K562 (cell line): ENCODE measurements around the gene OBSCN. TPM values are rescaled to one million over a fixed set of nuclear protein-coding genes. Genes with fewer than 3 reads are reported as not detected.
A peak's percentile ranks its signal among the peaks of the same experiment; 100 is the strongest.

Experiments used
- ATAC-seq: fragments of 200-7000 bp; cut with Tn5 transposase; 3 replicates; pipeline ENCODE4 v1.9.1; 2020; ENCODE audit warnings: moderate library complexity
- BruUV-seq: library from RNA; stranded (reverse); fragments of 400-500 nt; replicated peaks from 2 replicates; lab custom pipeline; 2021; lab: Mats Ljungman, UMichigan
- CTCF ChIA-PET: fragments of 300-600 bp; formaldehyde crosslinking; extraction: SDS; loops from one replicate; lab custom pipeline; 2021; ENCODE audit warnings: low intra/inter-chr PET ratio; lab: Yijun Ruan, JAX
- POLR2A ChIA-PET: fragments of 300-600, 350-650 bp; sonication (Branson Sonifier 250); formaldehyde crosslinking; extraction: SDS; loops from one replicate; lab custom pipeline; 2021; ENCODE audit warnings: antibody characterized with exemption, inconsistent platforms; lab: Yijun Ruan, JAX
- DNase-seq, 4 experiments: peaks; one replicate each; pipeline versions ENCODE4 v3.0.0 to v3.0.0-alpha.2; 2011 to 2018; ENCODE audit warnings: low spot score in 3 of 4, mixed read lengths in 3 of 4; ENCODE audit errors: extremely low read depth in 1 of 4
- FAIRE-seq: peaks from 2 replicates; lab custom pipeline; 2011; peaks lifted over from hg19 to GRCh38; lab: Jason Lieb, UNC
- H2AFZ ChIP-seq: 2 replicates; pipeline ENCODE4 v1.6.0; 2011; ENCODE audit warnings: low read depth, low read length, control low read depth, inconsistent platforms
- H3K27ac ChIP-seq: fragments of 200-600 bp; 3 replicates; pipeline ENCODE4 v1.8.0; 2011; ENCODE audit warnings: low read depth, mild to moderate bottlenecking, control low read depth, inconsistent platforms, low read length, moderate library complexity, mixed read lengths; ENCODE audit errors: extremely low read depth
- H3K27me3 ChIP-seq, 2 experiments: fragments of 300-600 bp in 1 of 2; 2 replicates in 1 of 2; 3 replicates in 1 of 2; pipeline versions ENCODE4 v1.6.0 to v1.8.0; 2011; ENCODE audit warnings: inconsistent platforms in 2 of 2, low read length in 2 of 2, mild to moderate bottlenecking in 1 of 2, mixed read lengths in 1 of 2, moderate library complexity in 1 of 2; ENCODE audit not compliant: control insufficient read depth in 2 of 2, insufficient read depth in 2 of 2
- H3K36me3 ChIP-seq: fragments of 300-600 bp; 3 replicates; pipeline ENCODE4 v1.8.0; 2011; ENCODE audit warnings: mild to moderate bottlenecking, low read length, inconsistent platforms; ENCODE audit not compliant: control insufficient read depth, insufficient read depth
- H3K4me1 ChIP-seq, 2 experiments: fragments of 200-600 bp in 1 of 2; replicated peaks in 1 of 2; 2 replicates in 1 of 2; 3 replicates in 1 of 2; pipeline versions ENCODE4 v1.5.1 to v1.8.0; 2011; ENCODE audit warnings: inconsistent platforms in 2 of 2, low read length in 2 of 2, mild to moderate bottlenecking in 1 of 2, mixed read lengths in 1 of 2, moderate library complexity in 1 of 2; ENCODE audit not compliant: control insufficient read depth in 2 of 2, insufficient read depth in 2 of 2
- H3K4me2 ChIP-seq: 2 replicates; pipeline ENCODE4 v1.6.1; 2011; ENCODE audit warnings: low read length, control low read depth, inconsistent platforms, mixed read lengths; ENCODE audit not compliant: insufficient read depth
- H3K4me3 ChIP-seq: fragments of 200-600 bp; sonication (generic), shearing (Covaris generic); 2 replicates; pipeline ENCODE4 v1.5.1; 2016; ENCODE audit warnings: control low read depth, inconsistent platforms
- H3K79me2 ChIP-seq: fragments of 200-600 bp; 3 replicates; pipeline ENCODE4 v1.8.0; 2011; ENCODE audit warnings: low read length, inconsistent platforms; ENCODE audit not compliant: control insufficient read depth, insufficient read depth
- H3K9ac ChIP-seq, 2 experiments: 2 replicates each; pipeline versions ENCODE4 v1.6.0 to v1.6.1; 2011; ENCODE audit warnings: low read depth in 2 of 2, low read length in 2 of 2, control low read depth in 1 of 2, inconsistent platforms in 1 of 2, mild to moderate bottlenecking in 1 of 2, mixed read lengths in 1 of 2; ENCODE audit not compliant: insufficient read depth in 1 of 2
- H3K9me1 ChIP-seq: one replicate; pipeline ENCODE4 v1.6.0; 2011; ENCODE audit warnings: inconsistent platforms, mild to moderate bottlenecking, low read length, moderate library complexity; ENCODE audit not compliant: control insufficient read depth, insufficient read depth
- H3K9me3 ChIP-seq: replicated peaks from 2 replicates; pipeline ENCODE4 v1.5.1; 2011; ENCODE audit warnings: low read depth, low read length, inconsistent platforms; ENCODE audit not compliant: control insufficient read depth, insufficient read depth
- H4K20me1 ChIP-seq: replicated peaks from 2 replicates; pipeline ENCODE4 v1.6.1; 2011; ENCODE audit warnings: low read length, inconsistent platforms, mixed read lengths; ENCODE audit not compliant: control insufficient read depth, insufficient read depth
- HMGN3 ChIP-seq: IDR thresholded peaks from 2 replicates; pipeline ENCODE4 v1.6.1; 2011; ENCODE audit warnings: borderline replicate concordance, low read depth, mild to moderate bottlenecking, mixed read lengths, low read length; ENCODE audit not compliant: insufficient read length; ENCODE audit errors: extremely low read depth
- YY1 ChIP-seq, 3 experiments: IDR thresholded peaks; 2 replicates each; pipeline ENCODE4 v1.6.1; 2011; ENCODE audit warnings: low read length in 2 of 3, mild to moderate bottlenecking in 2 of 3, moderate library complexity in 2 of 3, borderline replicate concordance in 1 of 3, control low read depth in 1 of 3, low read depth in 1 of 3; ENCODE audit not compliant: insufficient read depth in 3 of 3, insufficient replicate concordance in 2 of 3, control insufficient read depth in 1 of 3, insufficient read length in 1 of 3; ENCODE audit errors: extremely low read depth in 1 of 3
- ZBTB33 ChIP-seq: sonication (generic); formaldehyde crosslinking; IDR thresholded peaks from 2 replicates; pipeline ENCODE4 v1.8.1; 2023; ENCODE audit warnings: mild to moderate bottlenecking, missing genetic modification reagents
- ZNF184 ChIP-seq: sonication (generic); formaldehyde crosslinking; IDR thresholded peaks from 2 replicates; pipeline ENCODE4 v1.5.0; 2020; ENCODE audit warnings: missing genetic modification reagents
- ZNF263 ChIP-seq: sonication (generic); formaldehyde crosslinking; IDR thresholded peaks from 2 replicates; pipeline ENCODE4 v1.8.0; 2022; ENCODE audit warnings: mild to moderate bottlenecking, missing genetic modification reagents, borderline replicate concordance
- WGBS: fragments of 100-300 bp; shearing (Covaris generic); methylation state at CpG from one replicate; pipeline ENCODE4 v1.1.6; 2016; ENCODE audit warnings: low coverage, mixed read lengths; ENCODE audit not compliant: insufficient coverage; ENCODE audit errors: missing lambda C conversion rate; 5-methylcytosine and 5-hydroxymethylcytosine counted together
- in situ Hi-C: fragments of 300-500 bp; cut with MboI; formaldehyde crosslinking; loops from 4 replicates; pipeline ENCODE4 v1.15.0; 2018; ENCODE audit warnings: inconsistent platforms, mixed read lengths
- intact Hi-C: fragments of 100-400 bp; cut with micrococcal nuclease; formaldehyde crosslinking; loops from 2 replicates; pipeline ENCODE4 v1.14.2; 2022
- polyA plus RNA-seq, 8 experiments: library from polyadenylated mRNA; depleted of rRNA in 4 of 8; stranded (reverse) in 5 of 8; unstranded in 3 of 8; fragments of >200 nt; fragmentation: Nextera tagmentation in 2 of 8; fragmentation: Illumina TruSeq in 1 of 8; extraction: Ambion mirVana in 2 of 8; extraction: Trizol in 1 of 8; gene quantifications; 2 replicates each; pipeline versions ENCODE4 v1.2.1 to v1.2.3, GENCODE V29; 2011 to 2014; ENCODE audit warnings: inconsistent platforms in 1 of 8, missing spikeins in 1 of 8
- total RNA-seq, 7 experiments: library from RNA; depleted of rRNA in 6 of 7; stranded (reverse); fragments of >200 nt in 6 of 7; fragmentation: Illumina TruSeq in 2 of 7; extraction: Trizol in 2 of 7; gene quantifications; 2 replicates each; pipeline versions ENCODE4 v1.2.1 to v1.2.3, GENCODE V29; 2011 to 2021; ENCODE audit warnings: low replicate concordance in 1 of 7
- TF ChIP-seq, protein P1 (sequence below), 3 experiments: IDR thresholded peaks in 2 of 3; conservative IDR thresholded peaks in 1 of 3; 2 replicates each; pipeline ENCODE4 v1.5.1; 2011 to 2012; ENCODE audit warnings: low read length in 3 of 3, mild to moderate bottlenecking in 3 of 3, control low read depth in 2 of 3, improper control_type of control experiment in 1 of 3, inconsistent platforms in 1 of 3, low read depth in 1 of 3, mixed read lengths in 1 of 3, moderate library complexity in 1 of 3; ENCODE audit not compliant: insufficient read depth in 2 of 3
- TF ChIP-seq, protein P2 (sequence below), 2 experiments: fragments of 450-650 bp; IDR thresholded peaks; 2 replicates each; pipeline ENCODE4 v1.6.1; 2018; ENCODE audit warnings: mild to moderate bottlenecking in 2 of 2, low read depth in 1 of 2; ENCODE audit not compliant: partially characterized antibody in 2 of 2
- TF ChIP-seq, protein P3 (sequence below), 2 experiments: IDR thresholded peaks; 2 replicates each; pipeline ENCODE4 v1.6.1; 2011; ENCODE audit warnings: borderline replicate concordance in 1 of 2, control low read depth in 1 of 2, low read depth in 1 of 2, low read length in 1 of 2, mild to moderate bottlenecking in 1 of 2, mixed read lengths in 1 of 2, moderate library complexity in 1 of 2; ENCODE audit not compliant: insufficient read depth in 1 of 2, insufficient read length in 1 of 2, poor library complexity in 1 of 2, severe bottlenecking in 1 of 2; ENCODE audit errors: extremely low read depth in 1 of 2

The OBSCN gene
- total and polyA plus RNA-seq, 9 of the 15 experiments (the other 6 are each of a cell fraction or from before 2014, with no cell fraction given) = 0.18 to 19.7 (median 3.6) TPM

DNA sequence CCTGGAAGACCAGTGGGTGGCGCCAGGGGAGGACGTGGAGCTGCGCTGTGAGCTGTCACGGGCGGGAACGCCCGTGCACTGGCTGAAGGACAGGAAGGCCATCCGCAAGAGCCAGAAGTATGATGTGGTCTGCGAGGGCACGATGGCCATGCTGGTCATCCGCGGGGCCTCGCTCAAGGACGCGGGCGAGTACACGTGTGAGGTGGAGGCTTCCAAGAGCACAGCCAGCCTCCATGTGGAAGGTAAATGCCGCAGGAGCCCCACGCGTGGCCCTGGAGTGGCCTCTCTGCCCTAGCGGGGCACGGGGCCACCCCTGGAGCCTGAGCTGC lies 75.2 kb downstream of the OBSCN start:
- ChIA-PET POLR2A (interaction anchor here (0.8 to 1.3 kb wide), 2 partner anchors 113 to 174 kb away, joined by 3 read pairs; a partner anchor contains a TSS), CTCF (no interaction called here)
- H3K27ac ChIP-seq = no peak overlapping the region
- peak; percentile 42 to 54 (median 50) for DNase-seq
- no peaks in the 10 kb centered on the region for H3K79me2 ChIP-seq
- H3K36me3 ChIP-seq = no peaks in the 10 kb centered on the region
- H3K4me3 ChIP-seq = no peak overlapping the region
- H3K9ac ChIP-seq = peak overlapping the region in 1 of 2 experiments; percentile 10; a peak in 1 of 4 replicates
- H2AFZ ChIP-seq = no peak overlapping the region
- peak; percentile 74 for ATAC-seq
- in situ Hi-C loops = no loop called here
- no peak for FAIRE-seq
- no peak overlapping the region for H3K4me2 ChIP-seq
- 60% methylated on average over 22 of the region's 22 CpGs for WGBS
- intact Hi-C loops = no loop called here
- no peaks in the 10 kb centered on the region; the same call in 1 of the 2 replicates for H4K20me1 ChIP-seq
- H3K9me1 ChIP-seq = no peaks in the 10 kb centered on the region
- BruUV-seq = no TSS peak
- H3K4me1 ChIP-seq = peaks cover 0 to 53% of the 10 kb centered on the region in 2 experiments; a peak in 1 of 5 replicates
- no peaks in the 10 kb centered on the region for H3K9me3 ChIP-seq
- peaks cover 18 to 26% of the 10 kb centered on the region in 2 experiments; a peak in 4 of 5 replicates for H3K27me3 ChIP-seq
- peak; percentile 97 for TF ChIP-seq ZBTB33 (CRISPR knock-in tag)
- peak; percentile 86 for TF ChIP-seq ZNF263 (CRISPR knock-in tag)
- TF ChIP-seq, protein P1, sequence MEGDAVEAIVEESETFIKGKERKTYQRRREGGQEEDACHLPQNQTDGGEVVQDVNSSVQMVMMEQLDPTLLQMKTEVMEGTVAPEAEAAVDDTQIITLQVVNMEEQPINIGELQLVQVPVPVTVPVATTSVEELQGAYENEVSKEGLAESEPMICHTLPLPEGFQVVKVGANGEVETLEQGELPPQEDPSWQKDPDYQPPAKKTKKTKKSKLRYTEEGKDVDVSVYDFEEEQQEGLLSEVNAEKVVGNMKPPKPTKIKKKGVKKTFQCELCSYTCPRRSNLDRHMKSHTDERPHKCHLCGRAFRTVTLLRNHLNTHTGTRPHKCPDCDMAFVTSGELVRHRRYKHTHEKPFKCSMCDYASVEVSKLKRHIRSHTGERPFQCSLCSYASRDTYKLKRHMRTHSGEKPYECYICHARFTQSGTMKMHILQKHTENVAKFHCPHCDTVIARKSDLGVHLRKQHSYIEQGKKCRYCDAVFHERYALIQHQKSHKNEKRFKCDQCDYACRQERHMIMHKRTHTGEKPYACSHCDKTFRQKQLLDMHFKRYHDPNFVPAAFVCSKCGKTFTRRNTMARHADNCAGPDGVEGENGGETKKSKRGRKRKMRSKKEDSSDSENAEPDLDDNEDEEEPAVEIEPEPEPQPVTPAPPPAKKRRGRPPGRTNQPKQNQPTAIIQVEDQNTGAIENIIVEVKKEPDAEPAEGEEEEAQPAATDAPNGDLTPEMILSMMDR (IDR thresholded peaks at IDR 0.05 in 2 of 3, conservative IDR thresholded peaks at IDR 0.05 in 1 of 3; ENCODE audit: insufficient read depth in 2 of 3, low read depth in 1 of 3, low read length in 3 of 3) = peak; percentile 32 to 39 (median 37); a peak in 4 of 6 replicates
- TF ChIP-seq ZNF184 (CRISPR knock-in tag) = no peak
- TF ChIP-seq, protein P2, sequence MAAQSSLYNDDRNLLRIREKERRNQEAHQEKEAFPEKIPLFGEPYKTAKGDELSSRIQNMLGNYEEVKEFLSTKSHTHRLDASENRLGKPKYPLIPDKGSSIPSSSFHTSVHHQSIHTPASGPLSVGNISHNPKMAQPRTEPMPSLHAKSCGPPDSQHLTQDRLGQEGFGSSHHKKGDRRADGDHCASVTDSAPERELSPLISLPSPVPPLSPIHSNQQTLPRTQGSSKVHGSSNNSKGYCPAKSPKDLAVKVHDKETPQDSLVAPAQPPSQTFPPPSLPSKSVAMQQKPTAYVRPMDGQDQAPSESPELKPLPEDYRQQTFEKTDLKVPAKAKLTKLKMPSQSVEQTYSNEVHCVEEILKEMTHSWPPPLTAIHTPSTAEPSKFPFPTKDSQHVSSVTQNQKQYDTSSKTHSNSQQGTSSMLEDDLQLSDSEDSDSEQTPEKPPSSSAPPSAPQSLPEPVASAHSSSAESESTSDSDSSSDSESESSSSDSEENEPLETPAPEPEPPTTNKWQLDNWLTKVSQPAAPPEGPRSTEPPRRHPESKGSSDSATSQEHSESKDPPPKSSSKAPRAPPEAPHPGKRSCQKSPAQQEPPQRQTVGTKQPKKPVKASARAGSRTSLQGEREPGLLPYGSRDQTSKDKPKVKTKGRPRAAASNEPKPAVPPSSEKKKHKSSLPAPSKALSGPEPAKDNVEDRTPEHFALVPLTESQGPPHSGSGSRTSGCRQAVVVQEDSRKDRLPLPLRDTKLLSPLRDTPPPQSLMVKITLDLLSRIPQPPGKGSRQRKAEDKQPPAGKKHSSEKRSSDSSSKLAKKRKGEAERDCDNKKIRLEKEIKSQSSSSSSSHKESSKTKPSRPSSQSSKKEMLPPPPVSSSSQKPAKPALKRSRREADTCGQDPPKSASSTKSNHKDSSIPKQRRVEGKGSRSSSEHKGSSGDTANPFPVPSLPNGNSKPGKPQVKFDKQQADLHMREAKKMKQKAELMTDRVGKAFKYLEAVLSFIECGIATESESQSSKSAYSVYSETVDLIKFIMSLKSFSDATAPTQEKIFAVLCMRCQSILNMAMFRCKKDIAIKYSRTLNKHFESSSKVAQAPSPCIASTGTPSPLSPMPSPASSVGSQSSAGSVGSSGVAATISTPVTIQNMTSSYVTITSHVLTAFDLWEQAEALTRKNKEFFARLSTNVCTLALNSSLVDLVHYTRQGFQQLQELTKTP (IDR thresholded peaks at IDR 0.05; ENCODE audit: low read depth in 1 of 2, partially characterized antibody in 2 of 2) = no peak
- TF ChIP-seq HMGN3 = peak; percentile 27
- peak in 2 of 3 experiments; percentile 33 to 82 for TF ChIP-seq YY1 (IDR thresholded peaks at IDR 0.05; ENCODE audit: borderline replicate concordance in 1 of 3, control insufficient read depth in 1 of 3, extremely low read depth in 1 of 3, insufficient read depth in 3 of 3, insufficient read length in 1 of 3, insufficient replicate concordance in 2 of 3, low read depth in 1 of 3, low read length in 2 of 3)
- TF ChIP-seq, protein P3, sequence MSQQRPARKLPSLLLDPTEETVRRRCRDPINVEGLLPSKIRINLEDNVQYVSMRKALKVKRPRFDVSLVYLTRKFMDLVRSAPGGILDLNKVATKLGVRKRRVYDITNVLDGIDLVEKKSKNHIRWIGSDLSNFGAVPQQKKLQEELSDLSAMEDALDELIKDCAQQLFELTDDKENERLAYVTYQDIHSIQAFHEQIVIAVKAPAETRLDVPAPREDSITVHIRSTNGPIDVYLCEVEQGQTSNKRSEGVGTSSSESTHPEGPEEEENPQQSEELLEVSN (IDR thresholded peaks at IDR 0.05; ENCODE audit: borderline replicate concordance in 1 of 2, extremely low read depth in 1 of 2, insufficient read depth in 1 of 2, insufficient read length in 1 of 2, low read depth in 1 of 2, low read length in 1 of 2, poor library complexity in 1 of 2, severe bottlenecking in 1 of 2) = peak in 1 of 2 experiments; percentile 33
